Osteoblast (primary cell): Measurements from ENCODE around the gene PLXND1. TPM values are rescaled to one million over a fixed set of nuclear protein-coding genes. Genes with fewer than 3 reads are reported as not detected.
A peak's percentile ranks its signal among the peaks of the same experiment; 100 is the strongest.

ENCODE experiments used
- DNase-seq: peaks from one replicate; pipeline ENCODE4 v3.0.0; 2011; ENCODE audit warnings: low spot score, mixed read lengths; ENCODE audit not compliant: insufficient read length; ENCODE audit errors: missing footprints
- H2AFZ ChIP-seq: 2 replicates; pipeline ENCODE4 v1.6.0; 2011; ENCODE audit warnings: mild to moderate bottlenecking, low read length
- H3K27ac ChIP-seq: 2 replicates; pipeline ENCODE4 v1.5.1; 2011; ENCODE audit warnings: mild to moderate bottlenecking, low read depth, low read length, moderate library complexity
- H3K27me3 ChIP-seq: 2 replicates; pipeline ENCODE4 v1.6.0; 2012; ENCODE audit warnings: mild to moderate bottlenecking, control low read depth, inconsistent platforms, low read length, moderate library complexity; ENCODE audit not compliant: insufficient read depth
- H3K36me3 ChIP-seq: 2 replicates; pipeline ENCODE4 v1.5.1; 2011; ENCODE audit warnings: mild to moderate bottlenecking, low read length, control low read depth, moderate library complexity; ENCODE audit not compliant: insufficient read depth
- H3K4me1 ChIP-seq: 2 replicates; pipeline ENCODE4 v1.5.1; 2011; ENCODE audit warnings: mild to moderate bottlenecking, low read length, control low read depth, moderate library complexity; ENCODE audit not compliant: insufficient read depth
- H3K4me2 ChIP-seq: 2 replicates; pipeline ENCODE4 v1.6.0; 2011; ENCODE audit warnings: mild to moderate bottlenecking, low read length; ENCODE audit not compliant: insufficient read depth
- H3K4me3 ChIP-seq: fragments of 200-600 bp; sonication (generic); 3 replicates; pipeline ENCODE4 v1.5.1; 2012; ENCODE audit warnings: mild to moderate bottlenecking, low read length, inconsistent platforms; ENCODE audit not compliant: insufficient read depth
- H3K79me2 ChIP-seq: 2 replicates; pipeline ENCODE4 v1.6.0; 2012; ENCODE audit warnings: mild to moderate bottlenecking, low read length, control low read depth, inconsistent platforms; ENCODE audit not compliant: insufficient read depth
- H3K9me3 ChIP-seq: 2 replicates; pipeline ENCODE4 v1.5.1; 2011; ENCODE audit warnings: low read depth, low read length, control low read depth
- H4K20me1 ChIP-seq: 2 replicates; pipeline ENCODE4 v1.6.0; 2012; ENCODE audit warnings: mild to moderate bottlenecking, low read length, control low read depth; ENCODE audit not compliant: insufficient read depth
- total RNA-seq: library from RNA; depleted of rRNA; stranded (reverse); fragments of >200 nt; gene quantifications from 2 replicates; pipeline ENCODE4 v1.2.3, GENCODE V29; 2012
- TF ChIP-seq, protein P1 (sequence below): IDR thresholded peaks from 2 replicates; pipeline ENCODE4 v1.5.1; 2011; ENCODE audit warnings: mild to moderate bottlenecking, low read depth, low read length, moderate library complexity; ENCODE audit errors: extremely low read depth

The PLXND1 gene
- total RNA-seq, 1 donor = 134 TPM

DNA sequence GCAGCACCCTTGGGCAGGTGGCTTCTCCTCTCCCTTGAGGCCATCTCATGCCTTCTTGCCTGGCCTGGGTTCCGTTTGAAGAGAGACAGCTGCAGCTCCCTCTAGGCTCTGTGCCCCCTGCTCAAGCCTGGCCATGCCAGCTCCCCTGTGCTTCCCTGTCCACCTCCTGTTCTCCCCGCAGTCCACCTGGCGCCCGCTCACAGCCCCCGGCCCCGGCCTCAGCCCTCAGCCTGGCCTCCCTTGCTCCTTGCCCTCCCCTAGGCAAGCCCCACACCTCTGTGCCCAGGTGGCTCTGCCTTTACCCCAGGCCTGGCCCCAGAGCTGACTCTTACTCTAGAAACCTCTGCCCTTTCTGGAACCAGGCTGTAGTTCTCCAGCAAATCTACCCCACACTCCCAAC is 91.9 kb downstream of the PLXND1 start:
- no peaks in the 10 kb centered on the region for H4K20me1 ChIP-seq
- no peaks in the 10 kb centered on the region for H3K9me3 ChIP-seq
- no peak for DNase-seq
- no peak overlapping the region for H3K4me3 ChIP-seq
- H3K36me3 ChIP-seq = peaks cover 6% of the 10 kb centered on the region
- H2AFZ ChIP-seq = no peak overlapping the region
- TF ChIP-seq, protein P1, sequence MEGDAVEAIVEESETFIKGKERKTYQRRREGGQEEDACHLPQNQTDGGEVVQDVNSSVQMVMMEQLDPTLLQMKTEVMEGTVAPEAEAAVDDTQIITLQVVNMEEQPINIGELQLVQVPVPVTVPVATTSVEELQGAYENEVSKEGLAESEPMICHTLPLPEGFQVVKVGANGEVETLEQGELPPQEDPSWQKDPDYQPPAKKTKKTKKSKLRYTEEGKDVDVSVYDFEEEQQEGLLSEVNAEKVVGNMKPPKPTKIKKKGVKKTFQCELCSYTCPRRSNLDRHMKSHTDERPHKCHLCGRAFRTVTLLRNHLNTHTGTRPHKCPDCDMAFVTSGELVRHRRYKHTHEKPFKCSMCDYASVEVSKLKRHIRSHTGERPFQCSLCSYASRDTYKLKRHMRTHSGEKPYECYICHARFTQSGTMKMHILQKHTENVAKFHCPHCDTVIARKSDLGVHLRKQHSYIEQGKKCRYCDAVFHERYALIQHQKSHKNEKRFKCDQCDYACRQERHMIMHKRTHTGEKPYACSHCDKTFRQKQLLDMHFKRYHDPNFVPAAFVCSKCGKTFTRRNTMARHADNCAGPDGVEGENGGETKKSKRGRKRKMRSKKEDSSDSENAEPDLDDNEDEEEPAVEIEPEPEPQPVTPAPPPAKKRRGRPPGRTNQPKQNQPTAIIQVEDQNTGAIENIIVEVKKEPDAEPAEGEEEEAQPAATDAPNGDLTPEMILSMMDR = no peak
- no peaks in the 10 kb centered on the region for H3K27me3 ChIP-seq
- no peaks in the 10 kb centered on the region for H3K4me1 ChIP-seq
- no peak overlapping the region for H3K4me2 ChIP-seq
- H3K79me2 ChIP-seq = no peaks in the 10 kb centered on the region
- H3K27ac ChIP-seq = no peak overlapping the region

DNA sequence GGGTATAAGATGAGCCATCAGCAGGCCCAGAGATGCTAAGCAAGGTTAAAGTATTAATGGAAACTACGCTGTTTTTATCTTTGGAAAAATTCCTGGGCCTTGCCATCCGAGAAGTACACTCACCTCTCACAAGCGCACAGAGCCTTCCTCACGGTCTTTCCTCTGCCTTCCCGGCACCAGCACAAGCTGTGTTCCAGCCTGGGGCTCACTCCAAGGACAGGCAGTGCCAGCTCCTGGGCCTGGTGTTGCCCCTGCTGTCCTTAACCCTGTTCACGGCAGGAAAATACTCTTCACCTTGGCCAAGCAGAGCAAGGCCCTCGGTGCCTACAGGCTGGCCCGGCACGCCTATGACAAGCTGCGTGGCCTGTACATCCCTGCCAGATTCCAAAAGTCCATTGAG is 92.4 kb downstream of the PLXND1 start:
- Histone ChIP-seq H3K79me2 (no peaks in the 10 kb centered on the region), H3K36me3 (peaks cover 6% of the 10 kb centered on the region), H3K27ac (no peak overlapping the region), H3K4me3 (no peak overlapping the region), H3K9me3 (no peaks in the 10 kb centered on the region), H2AFZ (no peak overlapping the region), H3K4me1 (no peaks in the 10 kb centered on the region), H3K4me2 (no peak overlapping the region), H4K20me1 (no peaks in the 10 kb centered on the region), H3K27me3 (no peaks in the 10 kb centered on the region)
- DNase-seq = peak; percentile 26
- TF ChIP-seq, protein P1 = no peak

DNA sequence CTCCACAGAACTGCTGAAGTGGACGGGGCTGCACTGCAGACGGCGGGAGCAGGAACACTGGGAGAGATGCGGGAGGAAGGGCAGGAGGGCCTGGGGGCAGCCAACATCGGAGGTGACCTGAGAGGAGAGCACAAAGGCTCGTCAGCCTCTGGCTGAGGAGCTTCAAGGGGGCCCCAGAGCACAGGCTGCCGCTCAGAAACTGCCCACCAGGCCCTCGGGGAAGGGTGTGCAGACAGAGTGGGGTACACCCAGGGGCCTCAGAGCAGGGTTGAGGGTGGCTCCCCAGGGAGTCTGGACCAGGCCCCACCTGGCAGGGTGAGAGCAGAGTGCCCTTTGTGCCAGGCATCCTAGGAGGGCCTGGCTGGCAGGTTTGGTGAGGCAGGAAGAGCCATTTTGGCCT is 92.8 kb downstream of the PLXND1 start:
- Histone ChIP-seq H3K36me3 (peaks cover 6% of the 10 kb centered on the region), H3K4me3 (no peak overlapping the region), H3K9me3 (no peaks in the 10 kb centered on the region), H3K27me3 (no peaks in the 10 kb centered on the region), H3K79me2 (no peaks in the 10 kb centered on the region), H4K20me1 (no peaks in the 10 kb centered on the region), H3K4me1 (no peaks in the 10 kb centered on the region), H3K4me2 (no peak overlapping the region), H2AFZ (no peak overlapping the region), H3K27ac (no peak overlapping the region)
- no peak for DNase-seq
- TF ChIP-seq, protein P1 = no peak

DNA sequence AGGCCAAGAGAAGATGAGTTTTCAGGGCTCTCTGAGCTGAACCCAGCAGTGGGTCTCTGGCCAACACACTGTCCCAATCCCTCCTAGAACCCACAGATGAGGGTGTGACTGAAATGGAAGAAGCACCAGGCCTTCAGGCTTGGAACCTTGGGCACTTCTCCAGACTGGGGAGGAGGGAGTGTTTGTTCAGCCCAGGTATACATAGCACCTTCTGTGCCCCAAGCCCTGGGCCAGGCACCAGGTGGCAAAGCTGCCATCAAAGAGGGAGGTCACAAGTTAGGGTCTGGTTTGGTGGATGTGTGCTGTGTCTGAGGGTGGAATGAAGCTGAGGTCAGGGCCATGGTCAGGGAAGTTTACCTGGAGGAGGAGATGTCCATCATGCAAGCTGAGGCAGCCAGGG is 93.9 kb downstream of the PLXND1 start:
- H3K36me3 ChIP-seq = peaks cover 11% of the 10 kb centered on the region
- H2AFZ ChIP-seq = no peak overlapping the region
- no peak overlapping the region for H3K4me3 ChIP-seq
- no peaks in the 10 kb centered on the region for H3K9me3 ChIP-seq
- no peaks in the 10 kb centered on the region for H4K20me1 ChIP-seq
- H3K79me2 ChIP-seq = no peaks in the 10 kb centered on the region
- TF ChIP-seq, protein P1 = no peak
- DNase-seq = peak; percentile 37
- no peak overlapping the region for H3K27ac ChIP-seq
- H3K4me1 ChIP-seq = no peaks in the 10 kb centered on the region
- no peak overlapping the region for H3K4me2 ChIP-seq
- no peaks in the 10 kb centered on the region for H3K27me3 ChIP-seq
